Ishikawa (cell line): Measurements from ENCODE around the gene MAST1.

ENCODE experiments used
- CEBPB ChIP-seq: IDR thresholded peaks from 2 replicates; pipeline ENCODE4 v1.6.1; 2012
- CREB1 ChIP-seq: IDR thresholded peaks from 2 replicates; pipeline ENCODE4 v1.6.1; 2012; ENCODE audit warnings: low read depth
- EGR1 ChIP-seq: IDR thresholded peaks from 2 replicates; pipeline ENCODE4 v1.6.1; 2012
- EP300 ChIP-seq: IDR thresholded peaks from 2 replicates; pipeline ENCODE4 v1.6.1; 2012; ENCODE audit warnings: borderline replicate concordance
- FOXM1 ChIP-seq: IDR thresholded peaks from 2 replicates; pipeline ENCODE4 v1.6.1; 2012; ENCODE audit warnings: low read depth, borderline replicate concordance
- NFIC ChIP-seq: IDR thresholded peaks from 2 replicates; pipeline ENCODE4 v1.6.1; 2012
- RAD21 ChIP-seq: IDR thresholded peaks from 2 replicates; pipeline ENCODE4 v1.6.1; 2012; ENCODE audit warnings: low read depth
- REST ChIP-seq: IDR thresholded peaks from 2 replicates; pipeline ENCODE4 v1.6.1; 2012; ENCODE audit warnings: low read depth, mild to moderate bottlenecking
- TAF1 ChIP-seq: IDR thresholded peaks from 2 replicates; pipeline ENCODE4 v1.6.1; 2012; ENCODE audit warnings: low read depth, mild to moderate bottlenecking
- TCF12 ChIP-seq: IDR thresholded peaks from 2 replicates; pipeline ENCODE4 v1.6.1; 2012; ENCODE audit warnings: low read depth
- TEAD4 ChIP-seq: IDR thresholded peaks from 2 replicates; pipeline ENCODE4 v1.6.1; 2012
- YY1 ChIP-seq: IDR thresholded peaks from 2 replicates; pipeline ENCODE4 v1.6.1; 2012; ENCODE audit warnings: low read depth
- ZBTB7A ChIP-seq: IDR thresholded peaks from 2 replicates; pipeline ENCODE4 v1.6.1; 2012; ENCODE audit warnings: low read depth
- TF ChIP-seq, protein P1 (sequence below): IDR thresholded peaks from 2 replicates; pipeline ENCODE4 v1.6.1; 2012
- TF ChIP-seq, protein P2 (sequence below): IDR thresholded peaks from 2 replicates; pipeline ENCODE4 v1.6.1; 2012

Gene MAST1

DNA sequence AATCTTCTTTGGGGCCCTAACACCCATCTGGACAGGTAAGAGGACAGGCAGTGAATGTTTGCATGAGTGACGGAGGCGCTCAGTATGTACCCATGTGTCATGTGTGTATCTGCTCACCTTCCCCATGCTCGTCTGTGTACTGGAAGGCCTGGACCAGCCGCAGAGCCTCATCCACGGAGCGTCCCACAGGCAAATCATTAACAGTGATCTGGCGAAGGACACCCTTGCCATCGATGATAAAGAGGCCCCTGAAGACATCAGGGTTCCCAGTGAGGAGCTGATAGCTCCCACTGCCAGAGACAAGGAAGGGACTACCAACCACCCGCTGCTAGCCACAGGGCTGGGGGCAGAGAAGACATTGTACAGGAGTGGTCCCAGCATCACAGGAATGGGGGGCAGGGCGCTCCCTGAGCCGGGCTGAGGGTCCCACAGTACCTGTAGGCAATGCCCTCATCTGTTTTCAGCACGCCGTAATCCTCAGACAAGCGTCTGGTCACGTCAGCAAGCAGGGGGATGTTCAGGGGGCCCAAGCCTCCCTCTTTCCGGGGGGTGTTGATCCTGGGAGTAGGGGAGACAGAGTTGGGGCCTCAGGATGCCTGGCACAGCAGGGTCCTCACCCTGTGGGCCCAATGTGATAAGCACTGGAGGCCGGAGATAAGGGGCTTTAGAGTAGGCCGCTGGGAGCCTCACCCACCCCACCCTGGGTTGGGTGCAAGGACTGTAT, 38.4 kb upstream of the MAST1 start:
- TF ChIP-seq YY1 (no peak), REST (no peak), RAD21 (no peak)

DNA sequence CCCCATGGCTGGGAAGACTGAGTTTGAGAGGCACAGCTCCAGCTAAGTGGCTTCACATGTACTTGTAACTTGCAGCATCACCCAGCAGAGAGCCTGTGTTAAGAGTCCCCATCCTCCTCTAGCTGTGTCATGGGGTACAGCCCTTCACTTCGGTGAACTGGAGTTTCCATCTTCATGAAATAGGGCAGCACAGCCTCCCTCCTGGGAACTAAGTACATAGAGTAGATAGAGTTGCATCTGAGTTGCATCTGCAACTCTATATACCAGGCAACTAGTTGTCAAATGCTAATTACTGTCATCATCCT, 37.9 kb upstream of the MAST1 start:
- TF ChIP-seq EP300, result no peak

GRCh38 chr19:12800923-12801465, 37.3 kb upstream of the MAST1 start:
- no peak for TF ChIP-seq EGR1
- TF ChIP-seq YY1, result no peak
- TF ChIP-seq TCF12, result no peak
- no peak for TF ChIP-seq RAD21
- TF ChIP-seq, protein P1, sequence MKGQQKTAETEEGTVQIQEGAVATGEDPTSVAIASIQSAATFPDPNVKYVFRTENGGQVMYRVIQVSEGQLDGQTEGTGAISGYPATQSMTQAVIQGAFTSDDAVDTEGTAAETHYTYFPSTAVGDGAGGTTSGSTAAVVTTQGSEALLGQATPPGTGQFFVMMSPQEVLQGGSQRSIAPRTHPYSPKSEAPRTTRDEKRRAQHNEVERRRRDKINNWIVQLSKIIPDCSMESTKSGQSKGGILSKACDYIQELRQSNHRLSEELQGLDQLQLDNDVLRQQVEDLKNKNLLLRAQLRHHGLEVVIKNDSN, result no peak
- no peak for TF ChIP-seq CEBPB
- TF ChIP-seq TAF1, result no peak
- no peak for TF ChIP-seq FOXM1
- TF ChIP-seq CREB1, result no peak
- no peak for TF ChIP-seq NFIC

GRCh38 chr19:12801466-12802266, 36.6 kb upstream of the MAST1 start, which contains the start of the genes PRDX2 and THSD8:
Gene PRDX2 (minus strand): TSS chr19:12801800. CDS start chr19:12801261, 539 bp downstream.
Gene THSD8 (plus strand): TSS chr19:12802069. CDS start chr19:12802072, 3 bp downstream.
- TF ChIP-seq TCF12 (peak; percentile 74), FOXM1 (no peak), ZBTB7A (peak; percentile 91), CREB1 (0 out of 2 replicates have a peak, but pooled peaks have one; percentile 15), TAF1 (peak; percentile 88), TEAD4 (0 out of 2 replicates have a peak, but pooled peaks have one; percentile 8), REST (no peak), EGR1 (peak; percentile 71), EP300 (peak; percentile 69; the same call in 1 of the 2 replicates), YY1 (no peak; the same call in 1 of the 2 replicates)
- TF ChIP-seq, protein P1, result no peak
- TF ChIP-seq, protein P2, sequence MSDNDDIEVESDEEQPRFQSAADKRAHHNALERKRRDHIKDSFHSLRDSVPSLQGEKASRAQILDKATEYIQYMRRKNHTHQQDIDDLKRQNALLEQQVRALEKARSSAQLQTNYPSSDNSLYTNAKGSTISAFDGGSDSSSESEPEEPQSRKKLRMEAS, result peak; percentile 87

GRCh38 chr19:12802267-12803106, 35.8 kb upstream of the MAST1 start:
- TF ChIP-seq TAF1, result no peak
- 0 out of 2 replicates have a peak, but pooled peaks have one; percentile 1 for TF ChIP-seq TEAD4

DNA sequence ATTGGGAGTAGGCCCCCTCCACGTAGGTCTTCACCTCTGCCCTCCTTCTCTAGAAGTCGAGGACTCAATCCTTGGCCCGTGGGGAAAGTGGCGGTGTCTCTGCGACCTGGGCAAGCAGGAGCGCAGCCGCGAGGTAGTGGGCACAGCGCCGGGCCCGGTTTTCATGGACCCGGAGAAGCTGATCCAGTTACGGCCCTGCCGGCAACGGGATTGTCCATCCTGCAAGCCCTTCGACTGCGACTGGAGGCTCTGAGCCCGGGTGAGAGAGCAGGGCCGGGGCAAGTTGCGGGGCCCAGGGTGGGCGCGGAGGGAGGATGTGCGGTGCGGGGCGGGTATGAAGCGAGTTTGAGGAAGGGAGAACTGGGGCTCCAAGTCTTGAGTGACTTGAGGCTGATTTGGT, 34.3 kb upstream of the MAST1 start:
- TF ChIP-seq TAF1, result no peak
- TF ChIP-seq TCF12, result no peak
- TF ChIP-seq CEBPB, result no peak
- no peak for TF ChIP-seq NFIC
- TF ChIP-seq RAD21, result no peak
- no peak for TF ChIP-seq CREB1
- no peak for TF ChIP-seq REST
- TF ChIP-seq EP300, result no peak
- no peak for TF ChIP-seq TEAD4
- TF ChIP-seq, protein P1, result no peak
- no peak for TF ChIP-seq FOXM1
- TF ChIP-seq, protein P2, result no peak
- TF ChIP-seq ZBTB7A, result no peak
- TF ChIP-seq YY1, result no peak
- no peak for TF ChIP-seq EGR1
